Colonic mucosa (tissue), 4 donors: Measurements from ENCODE around the gene ATXN7L1. TPM values are rescaled to one million over a fixed set of nuclear protein-coding genes. Genes with fewer than 3 reads are reported as not detected.

ENCODE experiments used
- DNase-seq: peaks from one replicate; pipeline ENCODE4 v3.0.0-alpha.2; 2020
- H3K27ac ChIP-seq: fragments of 200-600 bp; one replicate; pipeline ENCODE4 v1.8.0; 2021
- H3K27me3 ChIP-seq: fragments of 200-600 bp; one replicate; pipeline ENCODE4 v1.8.0; 2021
- H3K36me3 ChIP-seq: fragments of 200-600 bp; one replicate; pipeline ENCODE4 v1.8.0; 2021
- H3K4me1 ChIP-seq: fragments of 200-600 bp; one replicate; pipeline ENCODE4 v1.8.0; 2021; ENCODE audit warnings: mild to moderate bottlenecking
- H3K4me3 ChIP-seq: fragments of 200-600 bp; one replicate; pipeline ENCODE4 v1.8.0; 2021
- H3K9ac ChIP-seq, 2 donors: one replicate each; pipeline ENCODE4 v1.7.0; 2013; ENCODE audit warnings: control low read depth in 2 of 2, low read depth in 2 of 2, low read length in 2 of 2
- H3K9me3 ChIP-seq: fragments of 200-600 bp; one replicate; pipeline ENCODE4 v1.8.0; 2021
- CTCF ChIP-seq: fragments of 200-600 bp; IDR thresholded peaks from one replicate; pipeline ENCODE4 v1.8.0; 2022; ENCODE audit warnings: antibody characterized with exemption, mild to moderate bottlenecking
- intact Hi-C: fragments of 100-400 bp; cut with DNase I; formaldehyde crosslinking; loops from one replicate; pipeline ENCODE4 v1.14.1; 2022
- total RNA-seq, 2 donors: library from RNA; stranded (reverse); fragmentation: NEBNext Ultra II Directional in 1 of 2; extraction: Animal tissue kit (Norgen Biotek cat#: 25700) in 1 of 2; gene quantifications; one replicate each; pipeline ENCODE4 v1.2.1, GENCODE V29; 2021
- donor health status: healthy.
- donor health status: DM: no; HTN: no; CAD: no.
- donor health status: DM: no; HTN: no; CAD: no.

Gene ATXN7L1
- total RNA-seq, 2 donors from 2014 or later: 13.0 to 15.1 TPM

GRCh38 chr7:105760551-105761447 lies 115.6 kb downstream of the ATXN7L1 start:
- no peaks in the 10 kb centered on the region for H3K36me3 ChIP-seq
- no peaks in the 10 kb centered on the region for H3K4me1 ChIP-seq
- DNase-seq: no peak
- H3K27me3 ChIP-seq: no peaks in the 10 kb centered on the region
- intact Hi-C loops: loop anchor here (2.0 to 10.0 kb wide), 4 partner anchors 108 to 394 kb away; no protein-coding TSS in a partner anchor
- TF ChIP-seq CTCF: no peak
- no peaks in the 10 kb centered on the region for H3K9me3 ChIP-seq
- no peak overlapping the region for H3K9ac ChIP-seq
- no peak overlapping the region for H3K4me3 ChIP-seq
- H3K27ac ChIP-seq: no peak overlapping the region

- H3K27ac ChIP-seq: peak overlapping the region; percentile 12
- H3K36me3 ChIP-seq: no peaks in the 10 kb centered on the region
- DNase-seq: peak; percentile 63
- no peak overlapping the region for H3K9ac ChIP-seq
- intact Hi-C loops: loop anchor here (2.0 to 10.0 kb wide), 4 partner anchors 108 to 395 kb away; no protein-coding TSS in a partner anchor
- H3K27me3 ChIP-seq: no peaks in the 10 kb centered on the region
- no peak overlapping the region for H3K4me3 ChIP-seq
- no peaks in the 10 kb centered on the region for H3K4me1 ChIP-seq
- no peaks in the 10 kb centered on the region for H3K9me3 ChIP-seq
- TF ChIP-seq CTCF: peak; percentile 33
Observed at GRCh38 chr7:105759670-105760550, 116.5 kb downstream of the ATXN7L1 start.

GRCh38 chr7:105756367-105756766 lies 120.0 kb downstream of the ATXN7L1 start:
- intact Hi-C loops: no loop called here
- Histone ChIP-seq H3K36me3 (no peaks in the 10 kb centered on the region), H3K9me3 (no peaks in the 10 kb centered on the region), H3K27ac (no peak overlapping the region), H3K27me3 (no peaks in the 10 kb centered on the region), H3K4me3 (no peak overlapping the region), H3K4me1 (no peaks in the 10 kb centered on the region), H3K9ac (no peak overlapping the region)
- no peak for TF ChIP-seq CTCF
- DNase-seq: no peak

- H3K27ac ChIP-seq: no peak overlapping the region
- H3K9ac ChIP-seq: no peak overlapping the region
- DNase-seq: no peak
- H3K36me3 ChIP-seq: no peaks in the 10 kb centered on the region
- H3K4me3 ChIP-seq: no peak overlapping the region
- H3K27me3 ChIP-seq: no peaks in the 10 kb centered on the region
- intact Hi-C loops: no loop called here
- H3K4me1 ChIP-seq: no peaks in the 10 kb centered on the region
- H3K9me3 ChIP-seq: no peaks in the 10 kb centered on the region
- TF ChIP-seq CTCF: no peak
Observed at GRCh38 chr7:105752671-105753275, 123.6 kb downstream of the ATXN7L1 start.

GRCh38 chr7:105751054-105751453 lies 125.3 kb downstream of the ATXN7L1 start:
- H3K4me1 ChIP-seq: no peaks in the 10 kb centered on the region
- no peaks in the 10 kb centered on the region for H3K9me3 ChIP-seq
- H3K4me3 ChIP-seq: no peak overlapping the region
- intact Hi-C loops: no loop called here
- no peaks in the 10 kb centered on the region for H3K36me3 ChIP-seq
- TF ChIP-seq CTCF: no peak
- H3K27ac ChIP-seq: no peak overlapping the region
- H3K27me3 ChIP-seq: no peaks in the 10 kb centered on the region
- no peak overlapping the region for H3K9ac ChIP-seq
- no peak for DNase-seq
